Measurements from ENCODE around the gene ANKRD63.

Gene ANKRD63, protein sequence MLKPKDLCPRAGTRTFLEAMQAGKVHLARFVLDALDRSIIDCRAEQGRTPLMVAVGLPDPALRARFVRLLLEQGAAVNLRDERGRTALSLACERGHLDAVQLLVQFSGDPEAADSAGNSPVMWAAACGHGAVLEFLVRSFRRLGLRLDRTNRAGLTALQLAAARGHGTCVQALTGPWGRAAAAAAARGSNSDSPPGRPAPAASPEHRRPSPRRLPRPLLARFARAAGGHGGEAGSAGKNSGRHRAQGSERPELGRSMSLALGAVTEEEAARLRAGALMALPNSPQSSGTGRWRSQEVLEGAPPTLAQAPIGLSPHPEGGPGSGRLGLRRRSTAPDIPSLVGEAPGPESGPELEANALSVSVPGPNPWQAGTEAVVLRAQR
- total RNA-seq: 0.04 to 0.24 reads per million in 2 experiments

DNA sequence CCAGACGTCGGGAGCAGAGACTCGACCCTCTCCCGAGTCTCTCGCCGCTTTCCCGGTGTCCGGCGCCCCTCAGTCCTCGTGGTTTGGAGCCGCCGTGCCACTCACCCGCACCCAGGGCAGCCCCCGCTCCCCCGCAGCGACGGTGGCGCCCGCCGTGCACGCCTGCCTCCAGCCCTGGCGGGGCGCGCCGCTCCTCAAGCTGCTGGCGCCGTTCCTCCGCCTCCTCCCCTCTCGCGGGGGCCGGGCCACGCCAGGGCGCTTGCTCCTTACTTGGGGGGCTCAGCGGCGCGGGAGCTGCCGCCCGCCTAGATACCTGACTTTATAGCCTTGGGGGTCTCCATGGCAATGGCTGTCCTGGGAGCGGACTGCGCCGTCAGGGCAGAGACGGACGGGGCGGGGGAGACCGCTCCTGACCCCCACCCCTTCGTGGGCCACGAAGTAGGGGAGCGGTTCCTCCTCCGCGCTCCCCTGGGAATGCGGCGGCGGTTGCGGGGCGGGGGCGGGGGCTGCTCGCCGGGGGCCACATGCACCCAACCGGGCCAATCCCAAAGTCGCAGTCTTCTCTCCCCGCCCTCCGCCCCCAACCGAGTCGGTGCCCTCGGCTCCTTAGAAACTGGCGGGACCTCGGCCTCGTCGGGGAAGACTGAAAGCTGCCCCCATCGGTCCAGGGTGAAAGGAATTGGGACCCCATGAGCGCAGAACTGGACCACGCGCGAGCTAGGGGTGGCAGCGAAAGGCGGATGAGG lies at the start of gene ANKRD63:
TSS of gene ANKRD63 (minus strand) at position 196 of the 746 bp plus-strand sequence. CDS start 478 bp downstream, outside the sequence.
- no peak for DNase-seq (ENCODE audit: low read depth)

DNA sequence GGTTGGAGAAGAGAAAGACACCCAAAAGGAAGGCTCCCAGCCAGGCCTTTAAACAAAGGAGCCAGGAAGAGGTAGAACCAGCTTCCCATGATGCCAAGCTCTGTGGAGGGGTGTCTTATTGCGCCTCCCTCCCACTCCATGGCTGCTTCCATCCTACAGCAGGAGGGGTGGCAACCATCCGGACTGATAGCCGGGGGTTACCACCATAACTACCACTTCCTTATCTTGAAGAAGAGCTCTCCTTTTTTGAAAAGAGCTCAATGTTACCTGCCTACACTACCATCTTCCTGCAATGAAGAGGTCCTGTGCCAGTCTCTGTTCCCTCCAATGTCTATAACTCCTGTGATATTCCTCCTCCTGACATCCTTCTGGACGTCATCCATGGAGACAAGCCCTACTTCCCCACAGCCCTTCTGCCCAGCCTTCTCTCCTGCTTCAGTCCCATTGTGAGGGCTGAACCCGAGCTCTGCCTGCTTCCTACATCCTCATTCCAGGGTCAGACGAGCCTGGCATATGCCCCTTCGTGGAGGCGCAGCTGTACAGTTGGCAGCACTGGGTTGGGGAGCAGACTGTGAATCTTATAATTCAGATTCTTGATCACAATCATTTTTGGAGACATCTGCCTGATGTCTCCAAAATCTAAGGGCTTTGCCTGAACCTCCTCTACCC lies 49.4 kb upstream of the ANKRD63 start:
- DNase-seq (ENCODE audit: low read depth): no peak

- no peak for DNase-seq (ENCODE audit: low read depth)
These were observed 48.8 kb upstream of the ANKRD63 start for GRCh38 chr15:40331637-40332036.

GRCh38 chr15:40331026-40331425 lies 48.2 kb upstream of the ANKRD63 start:
- no peak for DNase-seq (ENCODE audit: low read depth)

DNA sequence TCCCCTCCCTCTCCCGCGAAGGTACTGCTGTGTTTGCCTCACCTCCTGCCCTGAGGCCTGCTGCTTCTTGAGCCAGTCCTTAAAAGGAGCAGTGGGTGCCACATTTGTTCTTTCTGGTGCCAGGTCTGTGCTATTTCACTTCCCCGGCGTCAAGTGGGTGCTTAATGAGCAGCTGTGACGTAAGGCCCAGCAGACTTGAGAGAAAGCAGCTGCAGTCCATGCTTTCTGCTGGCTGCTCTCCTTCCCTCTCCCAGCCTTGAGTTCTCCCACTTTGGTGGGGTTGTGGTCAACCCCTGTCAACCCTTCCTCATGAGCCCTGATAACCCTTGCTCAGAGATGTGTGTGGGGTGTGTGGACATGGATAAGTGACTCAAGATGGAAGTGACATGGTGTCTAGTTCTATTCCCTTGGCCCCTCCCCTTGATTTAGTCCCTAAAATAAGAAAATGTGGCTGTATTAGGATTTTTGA lies 47.5 kb upstream of the ANKRD63 start:
- no peak for DNase-seq (ENCODE audit: low read depth)

DNA sequence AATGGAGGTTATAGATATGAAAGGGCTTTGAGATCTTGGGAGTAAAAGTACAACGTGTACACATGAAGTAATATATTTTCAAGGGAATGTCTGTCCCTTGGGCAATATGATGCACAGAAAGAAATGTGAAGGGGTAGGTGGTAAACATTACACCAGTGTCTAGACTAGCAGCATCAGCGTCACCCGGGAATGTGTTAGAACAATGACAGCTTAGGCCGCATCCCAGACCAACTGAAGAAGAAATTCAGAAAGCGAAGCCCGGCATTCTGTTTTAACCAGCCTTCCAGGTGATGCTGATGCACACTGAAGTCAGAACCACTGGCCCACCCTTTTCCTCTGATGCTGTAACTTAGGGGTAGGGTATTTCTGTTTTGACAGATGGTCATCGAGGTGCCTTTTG lies 46.9 kb upstream of the ANKRD63 start:
- DNase-seq (ENCODE audit: low read depth): no peak

- no peak for DNase-seq (ENCODE audit: low read depth)
These were observed 45.9 kb upstream of the ANKRD63 start for GRCh38 chr15:40328751-40329150.

DNA sequence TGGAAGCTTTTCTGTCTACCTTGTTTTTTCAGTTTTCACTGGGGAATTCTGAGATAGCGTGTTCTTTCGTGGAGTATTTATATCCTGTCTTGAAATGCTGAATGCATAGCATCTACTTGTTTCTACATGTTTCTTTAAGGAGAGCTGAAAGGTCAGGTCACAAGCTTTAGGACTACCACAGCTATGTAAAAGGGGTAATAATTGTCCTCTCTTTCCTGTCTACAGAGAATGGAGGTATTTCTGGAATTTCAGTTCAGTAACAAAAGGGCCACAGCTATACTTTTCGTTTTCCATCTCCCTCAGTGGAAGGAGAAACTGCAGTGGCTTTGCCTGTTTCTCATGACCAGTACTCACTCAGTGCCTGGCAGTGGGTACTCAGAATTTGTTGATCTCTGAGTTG lies 45.3 kb upstream of the ANKRD63 start:
- DNase-seq (ENCODE audit: low read depth): no peak

DNA sequence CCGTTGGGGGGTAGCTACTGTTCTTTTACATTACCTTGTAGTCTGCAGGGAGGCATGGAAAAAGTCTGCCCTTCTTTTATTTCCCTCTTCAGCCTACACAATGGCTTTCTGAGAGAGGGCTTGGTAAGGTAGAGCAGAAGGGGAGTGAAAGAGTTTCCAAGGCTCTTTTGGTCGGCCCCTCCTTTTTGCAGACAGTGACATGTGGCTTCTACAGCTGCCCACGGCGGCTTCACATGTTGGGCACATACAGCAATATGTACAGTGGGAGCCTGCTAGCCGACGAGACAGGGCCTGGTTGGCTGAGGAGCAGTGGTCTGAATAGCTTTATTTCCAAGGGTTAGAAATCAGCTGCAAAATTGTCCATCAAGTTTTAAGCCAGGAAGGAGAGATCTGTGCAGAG lies 44.6 kb upstream of the ANKRD63 start:
- DNase-seq (ENCODE audit: low read depth): no peak

- no peak for DNase-seq (ENCODE audit: low read depth)
These were observed 42.8 kb upstream of the ANKRD63 start for GRCh38 chr15:40325700-40326099.

DNA sequence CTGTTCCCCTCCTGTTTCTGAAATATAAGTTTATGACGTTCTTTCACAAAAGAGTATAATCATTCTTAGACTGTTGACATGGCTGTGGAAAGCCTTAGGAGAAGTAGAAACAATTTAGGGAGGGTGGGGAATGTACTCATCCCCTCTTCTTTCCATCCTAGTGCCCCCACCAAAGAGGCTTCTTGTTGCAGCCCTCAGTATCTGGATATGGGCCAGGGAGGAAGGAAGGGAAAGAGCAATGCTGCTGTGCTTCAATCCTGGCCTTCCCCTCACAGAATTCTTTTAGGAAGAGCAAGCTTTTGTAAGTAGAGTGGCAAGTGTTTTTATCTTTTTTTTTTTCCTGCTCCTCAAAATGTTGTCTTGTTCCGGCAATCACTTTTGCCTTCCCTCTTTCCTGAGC lies 42.3 kb upstream of the ANKRD63 start:
- no peak for DNase-seq (ENCODE audit: low read depth)

GRCh38 chr15:40323953-40324937 lies 41.4 kb upstream of the ANKRD63 start:
- DNase-seq (ENCODE audit: low read depth): no peak

DNA sequence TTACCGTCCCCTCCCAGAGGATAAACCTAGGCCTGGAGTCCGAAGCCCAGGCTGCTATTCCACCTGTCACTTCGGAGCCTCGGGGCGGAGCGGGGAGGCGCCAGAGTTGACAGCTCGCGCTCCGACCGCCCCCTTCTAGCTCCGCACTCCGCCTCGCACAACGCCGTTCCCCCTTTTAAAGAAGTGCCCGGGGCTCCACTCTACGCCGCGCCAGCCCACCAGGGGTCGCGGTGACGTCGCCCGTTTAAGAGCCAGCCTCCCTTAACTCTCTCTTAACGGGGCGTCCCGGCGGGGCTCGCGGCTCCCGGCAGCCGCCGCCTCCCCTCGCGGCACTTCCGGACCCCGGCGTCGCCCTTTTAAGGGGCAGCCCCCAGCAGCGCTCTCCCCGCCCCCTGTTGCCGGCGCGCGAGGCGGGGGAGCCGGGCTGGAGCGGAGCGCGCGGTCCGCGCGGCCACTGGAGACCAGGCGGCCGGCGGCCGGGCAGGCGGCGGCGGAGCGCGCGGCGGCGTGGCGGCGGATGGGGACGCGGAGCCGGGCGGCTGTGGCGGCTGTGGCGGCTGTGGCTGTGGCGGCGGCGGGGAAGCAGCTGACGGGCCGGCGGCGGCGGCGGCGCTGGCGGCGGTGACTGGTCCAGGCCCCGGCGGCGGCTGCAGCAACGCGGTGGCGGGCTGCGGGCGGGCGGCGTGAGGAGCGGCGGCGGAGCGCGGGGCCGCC lies 40.5 kb upstream of the ANKRD63 start, which contains the start of gene INAFM2:
TSS of gene INAFM2 (plus strand) at position 454 of the 714 bp plus-strand sequence. CDS start 364 bp downstream, outside the sequence.
- peak; percentile 86 for DNase-seq (ENCODE audit: low read depth)

- no peak for DNase-seq (ENCODE audit: low read depth)
These were observed 39.8 kb upstream of the ANKRD63 start for GRCh38 chr15:40322531-40323238.

DNA sequence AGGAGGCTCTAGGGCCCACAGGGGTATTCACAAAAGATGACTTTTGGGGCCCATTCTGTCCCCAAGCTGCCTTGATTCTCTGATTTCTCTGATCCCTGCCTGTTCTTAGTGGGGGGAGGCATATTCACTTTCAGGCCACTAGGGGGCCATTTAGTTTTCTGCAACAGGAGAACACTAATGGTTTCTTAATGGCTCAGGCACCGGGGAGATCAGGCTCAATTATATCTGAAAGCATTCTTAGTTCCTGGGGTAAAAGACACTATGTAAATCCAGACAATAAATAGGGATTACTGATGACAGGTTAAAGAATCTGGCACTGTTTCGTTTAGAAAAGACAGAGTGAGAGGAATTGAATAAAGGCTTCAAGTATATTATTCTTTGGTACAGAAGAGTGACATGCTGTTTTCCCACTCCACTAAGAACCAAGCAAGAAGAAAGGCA lies 38.1 kb upstream of the ANKRD63 start:
- peak; percentile 44 for DNase-seq (ENCODE audit: low read depth)

- no peak for DNase-seq (ENCODE audit: low read depth)
These were observed 37.5 kb upstream of the ANKRD63 start for GRCh38 chr15:40320409-40320808.

DNA sequence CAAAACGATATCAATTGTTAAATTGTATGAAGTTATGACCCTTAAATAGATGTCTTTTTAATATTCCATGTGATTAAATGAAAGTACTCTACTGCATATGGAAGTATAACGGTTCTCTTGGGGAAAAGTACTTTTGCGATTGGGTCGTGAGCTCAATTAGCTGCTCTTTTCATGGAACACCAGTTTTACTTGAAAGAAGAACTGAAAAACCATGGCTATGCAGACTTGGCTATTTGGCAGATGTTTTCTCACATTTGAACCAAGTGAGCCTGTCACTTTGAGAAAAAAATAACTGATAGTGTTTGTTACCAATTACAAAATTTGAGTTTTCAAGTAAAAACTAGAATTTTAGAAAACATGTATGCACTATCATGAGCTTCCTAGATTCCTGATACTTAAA lies 34.7 kb upstream of the ANKRD63 start:
- no peak for DNase-seq (ENCODE audit: low read depth)

GRCh38 chr15:40316931-40317330 lies 34.1 kb upstream of the ANKRD63 start:
- no peak for DNase-seq (ENCODE audit: low read depth)

- DNase-seq (ENCODE audit: low read depth): no peak
These were observed 31.9 kb upstream of the ANKRD63 start for GRCh38 chr15:40314723-40315276.

Measured in T follicular helper cell (primary cell).